Endodermal cell (in vitro differentiated cells): ENCODE results near the gene SAMD8. TPM values are rescaled to one million over a fixed set of nuclear protein-coding genes. Genes with fewer than 3 reads are reported as not detected.
"Not testable (repeated sequence)": the region's sequence is repeated elsewhere in the genome, so short reads cannot be mapped to it uniquely, and the experiment has no call there.

ENCODE experiments used
- DNase-seq: peaks from one replicate; pipeline ENCODE4 v3.0.0-alpha.2; 2017
- H3K27ac ChIP-seq: 2 replicates; pipeline ENCODE4 v1.5.1; 2013; ENCODE audit warnings: mild to moderate bottlenecking, low read depth, low read length, moderate library complexity
- H3K27me3 ChIP-seq: 2 replicates; pipeline ENCODE4 v1.6.1; 2013; ENCODE audit warnings: mild to moderate bottlenecking, low read length, moderate library complexity; ENCODE audit not compliant: insufficient read depth, control insufficient read depth, poor library complexity, severe bottlenecking
- H3K36me3 ChIP-seq: 2 replicates; pipeline ENCODE4 v1.7.0; 2013; ENCODE audit warnings: mild to moderate bottlenecking, low read length, moderate library complexity; ENCODE audit not compliant: control insufficient read depth, insufficient read depth
- H3K4me1 ChIP-seq: one replicate; pipeline ENCODE4 v1.7.0; 2013; ENCODE audit warnings: low read length; ENCODE audit not compliant: control insufficient read depth, insufficient read depth
- H3K4me3 ChIP-seq: 2 replicates; pipeline ENCODE4 v1.5.1; 2013; ENCODE audit warnings: mild to moderate bottlenecking, low read length, moderate library complexity
- H3K9ac ChIP-seq: 2 replicates; pipeline ENCODE4 v1.6.1; 2013; ENCODE audit warnings: mild to moderate bottlenecking, low read length, moderate library complexity; ENCODE audit not compliant: poor library complexity, severe bottlenecking; ENCODE audit errors: extremely low read depth
- H3K9me3 ChIP-seq: 2 replicates; pipeline ENCODE4 v1.6.1; 2013; ENCODE audit warnings: mild to moderate bottlenecking, low read length, moderate library complexity; ENCODE audit not compliant: control insufficient read depth
- H3K27ac Mint-ChIP-seq: 2 replicates; pipeline ENCODE4 v1.8.0; 2020; ENCODE audit warnings: mixed read lengths
- H3K27me3 Mint-ChIP-seq: 2 replicates; pipeline ENCODE4 v1.8.0; 2021; ENCODE audit warnings: mild to moderate bottlenecking, mixed read lengths; ENCODE audit not compliant: insufficient read depth
- H3K36me3 Mint-ChIP-seq: 2 replicates; pipeline ENCODE4 v1.8.0; 2020; ENCODE audit warnings: low read depth, mixed read lengths
- H3K4me1 Mint-ChIP-seq: 2 replicates; pipeline ENCODE4 v1.8.0; 2020; ENCODE audit warnings: mixed read lengths
- H3K4me3 Mint-ChIP-seq: 2 replicates; pipeline ENCODE4 v1.8.0; 2020; ENCODE audit warnings: mild to moderate bottlenecking, moderate library complexity, mixed read lengths
- H3K9me3 Mint-ChIP-seq: 2 replicates; pipeline ENCODE4 v1.8.0; 2020; ENCODE audit warnings: mild to moderate bottlenecking, mixed read lengths
- CTCF ChIP-seq: fragments of 200-600 bp; sonication (generic); conservative IDR thresholded peaks from 2 replicates; pipeline ENCODE4 v1.5.0; 2021; ENCODE audit warnings: antibody characterized with exemption, mild to moderate bottlenecking
- WGBS, 2 experiments: methylation state at CpG; one replicate each; pipeline versions ENCODE4 v1.1.5 to v1.1.7; 2013; ENCODE audit warnings: missing lambda C conversion rate in 2 of 2, mixed read lengths in 1 of 2; ENCODE audit not compliant: insufficient coverage in 1 of 2, insufficient read length in 1 of 2; 5-methylcytosine and 5-hydroxymethylcytosine counted together
- total RNA-seq, 2 donors: library from RNA; stranded (reverse); fragmentation: NEBNext Ultra II Directional in 1 of 2; extraction: Animal tissue kit (Norgen Biotek cat#: 25700) in 1 of 2; gene quantifications; 2 replicates in 1 of 2; 3 replicates in 1 of 2; pipeline ENCODE4 v1.2.1, GENCODE V29; 2021

Gene SAMD8
- total RNA-seq, 2 donors from 2014 or later = 25.9 to 31.7 TPM

GRCh38 chr10:75123088-75123682 is 11.7 kb downstream of the SAMD8 start:
- Mint-ChIP-seq H3K4me1 (peaks cover 18% of the 10 kb centered on the region), H3K27me3 (no peaks in the 10 kb centered on the region), H3K27ac (peak overlapping the region; percentile 69), H3K9me3 (no peaks in the 10 kb centered on the region), H3K4me3 (peak overlapping the region; percentile 3), H3K36me3 (peaks cover 7% of the 10 kb centered on the region)
- no peak overlapping the region for H3K9ac ChIP-seq
- H3K4me3 ChIP-seq = no peak overlapping the region
- no peaks in the 10 kb centered on the region for H3K9me3 ChIP-seq
- peaks cover 22% of the 10 kb centered on the region for H3K36me3 ChIP-seq
- 74% methylated on average over 4 of the region's 4 CpGs; no CpG with 5 or more reads in 1 of the 2 experiments for WGBS, 2 experiments
- no peak for TF ChIP-seq CTCF
- no peak for DNase-seq
- H3K4me1 ChIP-seq = no peaks in the 10 kb centered on the region
- no peak overlapping the region for H3K27ac ChIP-seq
- H3K27me3 ChIP-seq = no peaks in the 10 kb centered on the region

GRCh38 chr10:75126277-75126676 is 14.8 kb downstream of the SAMD8 start:
- Histone ChIP-seq H3K9ac (no peak overlapping the region), H3K4me1 (no peaks in the 10 kb centered on the region), H3K27ac (no peak overlapping the region), H3K9me3 (no peaks in the 10 kb centered on the region), H3K36me3 (peaks cover 28% of the 10 kb centered on the region), H3K27me3 (no peaks in the 10 kb centered on the region), H3K4me3 (no peak overlapping the region)
- Mint-ChIP-seq H3K27me3 (no peaks in the 10 kb centered on the region), H3K4me3 (no peak overlapping the region), H3K9me3 (no peaks in the 10 kb centered on the region), H3K4me1 (peaks cover 15% of the 10 kb centered on the region), H3K36me3 (peaks cover 11% of the 10 kb centered on the region), H3K27ac (no peak overlapping the region)
- no peak for TF ChIP-seq CTCF
- no peak for DNase-seq
- 93% methylated on average over 2 of the region's 2 CpGs; no CpG with 5 or more reads in 1 of the 2 experiments for WGBS, 2 experiments

- Mint-ChIP-seq H3K36me3 (peaks cover 11% of the 10 kb centered on the region), H3K27me3 (no peaks in the 10 kb centered on the region), H3K4me3 (no peak overlapping the region), H3K4me1 (peaks cover 13% of the 10 kb centered on the region), H3K27ac (no peak overlapping the region), H3K9me3 (no peaks in the 10 kb centered on the region)
- no peaks in the 10 kb centered on the region for H3K27me3 ChIP-seq
- peaks cover 28% of the 10 kb centered on the region for H3K36me3 ChIP-seq
- no peaks in the 10 kb centered on the region for H3K9me3 ChIP-seq
- H3K4me3 ChIP-seq = no peak overlapping the region
- H3K27ac ChIP-seq = no peak overlapping the region
- no peaks in the 10 kb centered on the region for H3K4me1 ChIP-seq
- no peak overlapping the region for H3K9ac ChIP-seq
- WGBS, 2 experiments = 88% methylated on average over 2 of the region's 2 CpGs; no CpG with 5 or more reads in 1 of the 2 experiments
- no peak for DNase-seq
- no peak for TF ChIP-seq CTCF
Measured at GRCh38 chr10:75127471-75127870, 16.0 kb downstream of the SAMD8 start.

- 86 to 89% methylated on average over 1 of the region's 1 CpG for WGBS, 2 experiments
- not testable (repeated sequence) for H3K4me3 ChIP-seq, H3K9me3 Mint-ChIP-seq, H3K9me3 ChIP-seq, H3K4me3 Mint-ChIP-seq, H3K4me1 ChIP-seq, H3K4me1 Mint-ChIP-seq, H3K27ac Mint-ChIP-seq, H3K27ac ChIP-seq, DNase-seq, H3K9ac ChIP-seq, H3K27me3 ChIP-seq, H3K27me3 Mint-ChIP-seq
- H3K36me3 Mint-ChIP-seq = peaks cover 20% of the 10 kb centered on the region
- peaks cover 33% of the 10 kb centered on the region for H3K36me3 ChIP-seq
Measured at GRCh38 chr10:75128985-75129384, 17.5 kb downstream of the SAMD8 start.
